HuH-7 (cell line): ENCODE results near the gene MPC1.

Source experiments
- DNase-seq: peaks from one replicate; pipeline ENCODE4 v3.0.0; 2011; ENCODE audit warnings: low spot score

MPC1 gene

DNA sequence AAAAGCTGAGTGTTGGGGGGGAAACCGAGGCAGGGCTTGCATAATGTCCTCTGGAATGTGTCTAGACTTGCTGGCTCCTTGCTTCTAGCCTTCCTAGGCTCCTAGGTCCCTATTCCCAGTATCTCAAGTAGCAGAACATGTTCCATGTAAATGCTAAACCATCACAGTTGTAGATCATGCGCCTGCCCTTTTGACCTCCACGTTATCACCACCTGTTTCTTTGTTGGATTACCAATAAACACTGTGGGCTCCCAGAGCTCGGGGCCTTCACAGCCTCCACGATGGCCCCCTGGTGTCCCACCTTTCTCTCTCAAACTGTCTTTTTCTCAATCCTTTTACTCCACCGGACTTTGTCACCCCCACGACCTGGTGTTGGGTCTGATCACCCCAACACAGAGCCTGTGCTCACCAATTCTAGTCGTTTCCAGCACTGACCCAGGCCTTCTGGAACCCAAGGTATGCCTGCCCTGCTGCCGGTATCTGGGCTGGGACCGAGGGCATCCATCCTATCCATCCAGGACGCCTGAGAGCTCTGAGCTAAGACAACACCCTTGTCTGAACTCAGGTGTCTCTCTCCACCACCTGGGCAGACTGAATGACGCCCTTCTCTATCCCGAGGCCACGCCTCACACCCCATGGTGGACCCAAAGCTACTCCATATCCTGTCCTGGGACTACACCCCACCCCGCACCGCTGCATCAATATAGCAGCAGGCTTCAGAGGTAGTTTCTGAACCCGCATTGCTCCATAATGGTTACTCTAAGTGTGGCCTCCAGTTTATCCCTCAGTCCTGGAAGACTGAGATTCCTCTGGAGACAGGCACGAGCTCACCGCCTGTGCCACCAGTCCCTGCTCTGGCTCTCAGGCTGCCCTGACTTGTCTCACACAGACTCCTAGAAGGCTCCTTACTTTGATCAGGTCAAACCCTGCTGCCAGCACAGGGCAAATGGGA, 65.2 kb downstream of the MPC1 start:
- DNase-seq, result no peak

DNA sequence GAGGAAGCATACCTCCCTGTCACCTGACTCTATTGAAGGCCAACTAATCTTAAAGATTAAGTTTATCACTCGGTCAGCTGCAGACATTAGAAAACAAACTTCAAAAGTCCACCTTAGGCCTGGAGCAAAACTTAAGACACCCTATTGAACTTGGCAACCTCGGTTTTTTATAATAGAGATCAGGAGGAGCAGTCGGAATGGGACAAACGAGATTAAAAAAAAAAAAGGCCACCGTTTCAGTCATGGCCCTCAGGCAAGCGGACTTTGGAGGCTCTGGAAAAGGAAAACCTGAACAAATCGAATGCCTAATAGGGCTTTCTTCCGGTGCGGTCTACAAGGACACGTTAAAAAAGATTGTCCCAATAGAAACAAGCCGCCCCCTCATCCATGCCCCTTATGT, 67.3 kb downstream of the MPC1 start:
- no peak for DNase-seq
